ENCODE data around the gene ACP5. TPM values are rescaled to one million over a fixed set of nuclear protein-coding genes. Genes with fewer than 3 reads are reported as not detected.

ACP5 gene
- total RNA-seq, 1 experiment from 2014 or later, result 2.3 TPM

GRCh38 chr19:11626252-11626651 is 48.8 kb upstream of the ACP5 start:
- H3K27ac ChIP-seq (ENCODE audit: insufficient read length, low read depth, low read length), result no peak overlapping the region
- H2BK20ac ChIP-seq (ENCODE audit: low read depth, low read length, poor library complexity, severe bottlenecking), result no peak overlapping the region
- no peaks in the 10 kb centered on the region for H3K9me3 ChIP-seq (ENCODE audit: control insufficient read depth, low read depth, low read length)
- no peak overlapping the region for H3K4ac ChIP-seq (ENCODE audit: low read depth, low read length)
- H4K91ac ChIP-seq (ENCODE audit: insufficient read length, low read depth, low read length), result no peak overlapping the region
- peaks cover 34% of the 10 kb centered on the region for H3K27me3 Mint-ChIP-seq (ENCODE audit: low read depth)
- H3K36me3 Mint-ChIP-seq (ENCODE audit: insufficient read depth in 1 of 3, low read depth in 3 of 3), result peaks cover under 1 to 2% (median under 1%) of the 10 kb centered on the region in 3 experiments; a peak in 3 of 7 replicates
- H3K23me2 ChIP-seq (ENCODE audit: insufficient read length, low read depth, low read length, poor library complexity, severe bottlenecking), result peaks cover 3% of the 10 kb centered on the region
- no peaks in the 10 kb centered on the region for H3K79me1 ChIP-seq (ENCODE audit: insufficient read depth, low read depth, low read length, poor library complexity, severe bottlenecking)
- no peak overlapping the region for H4K5ac ChIP-seq (ENCODE audit: insufficient read length, low read depth, low read length)
- H3K4me2 ChIP-seq (ENCODE audit: insufficient read depth, insufficient read length, low read length), result no peak overlapping the region
- no CpG with 5 or more reads among the region's 15 CpGs for WGBS (ENCODE audit: extremely low coverage, insufficient read length, low lambda C conversion rate)
- H3K27ac Mint-ChIP-seq, result no peak overlapping the region
- no peak overlapping the region for H3K18ac ChIP-seq (ENCODE audit: insufficient read length, low read depth, low read length)
- H4K8ac ChIP-seq (replicated peaks; ENCODE audit: insufficient read length, low read depth, low read length), result no peak overlapping the region
- no peaks in the 10 kb centered on the region for H3K79me2 ChIP-seq (ENCODE audit: insufficient read depth, low read length)
- no peak overlapping the region for H2BK12ac ChIP-seq (ENCODE audit: insufficient read length, low read depth, low read length)
- DNase-seq, result no peak
- H2BK120ac ChIP-seq (ENCODE audit: low read depth, low read length, poor library complexity, severe bottlenecking), result no peak overlapping the region
- no peaks in the 10 kb centered on the region for H4K20me1 ChIP-seq (ENCODE audit: control insufficient read depth, insufficient read depth, insufficient read length)
- no peak overlapping the region for H2AK5ac ChIP-seq (ENCODE audit: insufficient read length, low read length)
- H2AFZ ChIP-seq (ENCODE audit: low read length), result no peak overlapping the region
- peaks cover 5 to 8% of the 10 kb centered on the region in 2 experiments; a peak in 4 of 5 replicates for H3K9me3 Mint-ChIP-seq
- TF ChIP-seq CTCF (conservative IDR thresholded peaks at IDR 0.05), result no peak
- no peak overlapping the region for H2BK15ac ChIP-seq (ENCODE audit: low read depth, low read length)
- H3T11ph ChIP-seq (ENCODE audit: low read length), result no peak overlapping the region
- no peak overlapping the region for H3K4me3 Mint-ChIP-seq
- H3K27me3 ChIP-seq (ENCODE audit: insufficient read depth, low read length), result no peaks in the 10 kb centered on the region
- no peaks in the 10 kb centered on the region; the same call in 1 of the 2 replicates for H3K4me1 ChIP-seq (ENCODE audit: insufficient read depth, low read length)
- H3K23ac ChIP-seq (ENCODE audit: insufficient read length, low read depth, low read length), result no peak overlapping the region
- H3K56ac ChIP-seq (ENCODE audit: insufficient read length, low read depth, low read length), result no peak overlapping the region
- H3K9ac ChIP-seq (ENCODE audit: extremely low read depth, insufficient read length, low read length), result no peak overlapping the region
- no peak overlapping the region for H2BK5ac ChIP-seq (ENCODE audit: insufficient read length, low read length)
- H3K4me1 Mint-ChIP-seq, result peaks cover 17 to 28% of the 10 kb centered on the region in 2 experiments
- H3K14ac ChIP-seq (ENCODE audit: insufficient read depth, low read length), result no peak overlapping the region
